WI38 (cell line): ENCODE data around the gene HEYL.

Experiments used
- H3K4me3 ChIP-seq: 2 replicates; pipeline ENCODE4 v1.5.1; 2011; ENCODE audit warnings: low read depth, mild to moderate bottlenecking, control low read depth, low read length
- TF ChIP-seq, protein P1 (sequence below): IDR thresholded peaks from 2 replicates; pipeline ENCODE4 v1.5.1; 2012; ENCODE audit warnings: low read depth, mild to moderate bottlenecking, control low read depth, low read length

Gene HEYL

DNA sequence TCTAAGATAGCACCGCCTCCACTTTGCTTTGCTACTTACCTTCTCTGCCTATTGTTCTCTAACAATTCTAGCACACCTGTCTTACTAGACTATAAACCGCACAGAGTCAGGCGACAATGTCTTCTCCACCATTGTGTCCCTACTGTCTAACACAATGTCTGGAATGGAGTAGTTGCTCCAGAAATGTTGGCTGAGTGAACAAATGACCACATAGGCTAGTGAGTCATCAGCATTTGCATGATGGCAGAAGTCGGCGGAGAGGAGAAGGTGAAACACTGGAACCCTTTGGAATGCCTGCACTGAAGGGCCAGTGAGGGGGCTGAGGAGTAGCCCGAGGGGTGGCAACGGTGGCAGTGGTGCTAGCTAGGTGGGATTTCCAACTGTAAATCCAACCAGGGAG, 48.9 kb downstream of the HEYL start:
- TF ChIP-seq, protein P1, sequence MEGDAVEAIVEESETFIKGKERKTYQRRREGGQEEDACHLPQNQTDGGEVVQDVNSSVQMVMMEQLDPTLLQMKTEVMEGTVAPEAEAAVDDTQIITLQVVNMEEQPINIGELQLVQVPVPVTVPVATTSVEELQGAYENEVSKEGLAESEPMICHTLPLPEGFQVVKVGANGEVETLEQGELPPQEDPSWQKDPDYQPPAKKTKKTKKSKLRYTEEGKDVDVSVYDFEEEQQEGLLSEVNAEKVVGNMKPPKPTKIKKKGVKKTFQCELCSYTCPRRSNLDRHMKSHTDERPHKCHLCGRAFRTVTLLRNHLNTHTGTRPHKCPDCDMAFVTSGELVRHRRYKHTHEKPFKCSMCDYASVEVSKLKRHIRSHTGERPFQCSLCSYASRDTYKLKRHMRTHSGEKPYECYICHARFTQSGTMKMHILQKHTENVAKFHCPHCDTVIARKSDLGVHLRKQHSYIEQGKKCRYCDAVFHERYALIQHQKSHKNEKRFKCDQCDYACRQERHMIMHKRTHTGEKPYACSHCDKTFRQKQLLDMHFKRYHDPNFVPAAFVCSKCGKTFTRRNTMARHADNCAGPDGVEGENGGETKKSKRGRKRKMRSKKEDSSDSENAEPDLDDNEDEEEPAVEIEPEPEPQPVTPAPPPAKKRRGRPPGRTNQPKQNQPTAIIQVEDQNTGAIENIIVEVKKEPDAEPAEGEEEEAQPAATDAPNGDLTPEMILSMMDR, result no peak
- no peak overlapping the region for H3K4me3 ChIP-seq

DNA sequence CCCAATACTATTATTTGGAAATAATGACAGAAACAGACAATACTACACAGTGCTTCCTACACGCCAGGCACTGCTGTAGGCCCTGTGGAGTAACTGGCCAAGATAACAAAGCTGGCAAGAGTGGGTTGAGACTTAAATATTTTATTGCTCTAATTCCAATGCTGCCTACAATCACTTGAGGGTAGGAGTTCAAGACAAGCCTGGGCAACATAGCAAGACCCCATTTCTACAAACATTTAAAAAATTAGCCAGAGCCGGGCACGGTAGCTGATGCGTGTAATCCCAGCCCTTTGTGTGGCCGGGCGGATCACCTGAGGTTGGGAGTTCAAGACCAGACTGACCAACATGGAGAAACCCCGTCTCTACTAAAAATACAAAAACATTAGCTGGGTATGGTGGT, 53.5 kb downstream of the HEYL start:
- no peak overlapping the region for H3K4me3 ChIP-seq
- TF ChIP-seq, protein P1, result no peak

DNA sequence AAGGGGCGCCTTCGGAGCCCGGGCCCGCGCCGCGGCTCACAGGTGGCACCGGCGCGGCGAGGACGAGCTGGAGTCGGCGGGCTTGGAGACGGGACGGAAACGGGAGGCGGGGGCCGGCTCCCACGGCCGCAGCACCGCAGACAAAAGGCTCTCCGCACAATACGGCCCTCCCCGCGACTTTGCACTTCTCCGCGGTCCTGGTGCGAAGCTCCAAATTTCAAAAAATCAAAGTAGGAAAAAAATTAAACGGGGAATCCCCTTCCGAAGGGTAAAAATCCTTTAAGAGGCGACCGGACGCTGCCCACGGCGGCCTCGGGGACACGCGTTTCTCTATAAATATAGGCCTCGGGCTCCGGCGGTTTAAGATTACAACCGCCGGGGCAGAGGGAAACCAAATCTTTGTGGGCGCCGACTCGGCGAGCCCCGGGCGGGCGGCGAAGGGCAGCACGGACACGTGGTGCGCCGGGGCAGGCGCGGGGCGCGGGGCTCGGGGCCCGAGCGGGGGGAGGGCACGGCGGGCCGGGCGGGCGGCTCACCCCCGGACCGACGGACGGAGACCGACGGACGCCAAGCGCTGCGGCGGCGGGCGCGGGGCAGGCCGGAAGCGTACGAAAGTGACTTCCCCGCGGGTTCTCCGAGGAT, 63.3 kb downstream of the HEYL start:
- peak overlapping the region; percentile 70 for H3K4me3 ChIP-seq

DNA sequence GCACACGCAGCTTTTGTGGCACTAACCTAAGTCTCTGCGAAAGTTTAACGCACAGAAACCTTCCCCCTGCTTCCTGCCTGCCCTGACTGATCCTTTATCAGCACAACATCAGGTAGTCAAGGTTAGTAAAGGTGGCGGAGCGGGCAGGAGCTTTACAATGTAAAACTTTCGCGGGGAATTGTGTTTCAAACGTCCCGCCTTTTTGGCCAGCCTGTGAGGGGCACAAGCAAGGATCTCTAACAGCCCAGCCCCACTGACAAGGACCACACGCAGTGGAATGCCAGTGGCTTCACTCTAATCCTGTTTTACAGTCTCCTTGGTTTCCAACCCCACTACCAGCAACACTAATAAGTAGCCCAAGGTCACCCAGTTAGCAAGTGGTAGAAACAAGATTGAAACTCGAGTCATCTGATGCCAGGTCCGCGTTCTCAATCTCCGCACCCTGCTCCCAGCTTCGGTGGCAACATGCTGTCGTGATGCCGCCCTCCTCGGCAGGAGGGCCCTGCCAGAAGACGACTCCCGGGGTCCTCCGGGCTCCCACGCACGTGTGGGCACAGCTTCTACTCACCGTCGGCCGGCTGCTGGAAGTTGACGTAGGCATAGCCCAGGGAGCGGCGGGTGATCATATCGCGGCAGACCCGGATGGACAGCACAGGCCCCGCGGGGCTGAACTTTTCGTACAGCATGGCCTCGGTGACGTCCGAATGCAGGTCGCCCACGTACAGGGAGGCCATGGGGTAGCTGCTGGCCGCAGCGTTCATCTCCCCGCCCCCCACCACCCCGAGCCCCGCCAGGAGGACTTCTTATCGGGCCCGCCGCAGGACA, 64.0 kb downstream of the HEYL start:
- TF ChIP-seq, protein P1, result no peak
- H3K4me3 ChIP-seq, result peak overlapping the region; percentile 70

More for the DNA sequence above, 63.3 kb downstream of the HEYL start:
- TF ChIP-seq, protein P1, result no peak

DNA sequence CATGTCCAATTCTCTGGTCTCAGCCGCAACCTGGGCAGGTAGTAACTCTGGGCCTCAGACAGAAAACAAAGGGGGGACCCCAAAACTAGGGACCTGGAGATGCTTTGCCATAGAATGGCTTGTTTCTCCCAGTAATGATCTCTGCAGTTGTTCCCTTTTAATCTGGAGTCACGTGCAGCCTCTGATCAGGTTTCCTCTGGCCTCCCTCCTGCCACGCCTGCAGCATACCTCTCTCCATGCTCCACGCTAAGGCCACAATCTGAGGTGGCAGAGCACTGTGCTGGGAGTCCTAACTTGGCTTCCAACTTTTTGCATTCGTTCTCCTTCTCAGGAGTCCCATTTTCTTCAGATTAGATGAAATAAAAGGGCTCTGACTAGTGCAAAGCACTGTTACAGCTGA, 64.8 kb downstream of the HEYL start:
- TF ChIP-seq, protein P1, result no peak
- H3K4me3 ChIP-seq, result peak overlapping the region; percentile 70
